GM19193 (cell line): Measurements from ENCODE around the gene MPP2.

Source experiments
- POLR2A ChIP-seq: IDR thresholded peaks from 4 replicates; pipeline ENCODE4 v1.6.1; 2011; ENCODE audit not compliant: insufficient read depth, insufficient read length; ENCODE audit errors: extremely low read depth

Gene MPP2

GRCh38 chr17:43832976-43833829 is 74.1 kb downstream of the MPP2 start, which contains the start of gene MPP3:
Gene MPP3 (minus strand): TSS chr17:43833146. CDS start chr17:43831906, 1,240 bp downstream.
- TF ChIP-seq POLR2A: no peak

GRCh38 chr17:43832168-43832975 is 75.0 kb downstream of the MPP2 start:
- TF ChIP-seq POLR2A: no peak

- no peak for TF ChIP-seq POLR2A
Measured at GRCh38 chr17:43831633-43832032, 75.7 kb downstream of the MPP2 start.

GRCh38 chr17:43830510-43831140 is 76.7 kb downstream of the MPP2 start:
- TF ChIP-seq POLR2A: no peak

GRCh38 chr17:43829738-43830137 is 77.6 kb downstream of the MPP2 start:
- no peak for TF ChIP-seq POLR2A

DNA sequence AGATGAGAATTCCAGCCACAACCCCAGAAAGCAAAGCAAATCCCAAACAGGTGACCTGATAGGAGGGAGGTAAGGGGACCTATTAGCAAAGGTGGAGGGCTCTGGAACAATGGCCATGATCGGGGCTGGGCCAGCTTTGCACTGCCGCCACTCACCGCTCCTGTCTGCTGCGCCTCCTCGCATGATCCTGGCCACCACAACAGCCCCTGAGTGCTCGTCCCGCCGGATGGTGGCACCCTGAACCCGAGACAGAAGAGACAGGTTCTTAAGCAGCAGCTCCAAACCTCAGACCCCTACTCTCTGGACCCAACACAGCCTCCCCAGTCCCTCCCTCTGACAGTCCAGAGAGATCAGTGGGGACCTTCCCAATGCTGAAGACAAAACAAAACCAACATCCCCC is 79.7 kb downstream of the MPP2 start:
- no peak for TF ChIP-seq POLR2A

DNA sequence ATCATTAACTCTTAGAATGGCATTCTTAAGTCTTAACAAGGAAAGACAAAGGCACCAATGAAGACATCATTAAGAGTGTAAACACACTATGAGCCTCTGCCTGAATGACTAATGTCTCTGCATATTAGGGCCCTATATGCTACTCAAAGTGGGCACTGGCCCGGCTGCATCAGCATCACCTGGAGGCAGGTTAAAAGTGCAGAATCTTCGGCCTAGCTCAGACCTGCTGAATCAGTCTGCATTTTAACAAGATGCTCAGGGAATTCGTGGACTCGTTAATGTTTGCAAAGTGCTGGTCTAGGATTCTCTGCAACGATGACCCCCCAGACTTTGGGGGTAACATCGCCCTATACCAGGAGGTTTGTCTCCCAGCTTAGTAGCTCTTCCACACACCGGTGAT is 81.1 kb downstream of the MPP2 start:
- no peak for TF ChIP-seq POLR2A

- TF ChIP-seq POLR2A: no peak
Measured at GRCh38 chr17:43825567-43825966, 81.8 kb downstream of the MPP2 start.
